Measurements from ENCODE around the gene EHBP1.
"Not testable (repeated sequence)": the region's sequence is repeated elsewhere in the genome, so short reads cannot be mapped to it uniquely, and the experiment has no call there.

The EHBP1 gene

GRCh38 chr2:62692225-62692624, 13.3 kb upstream of the EHBP1 start:
- Histone ChIP-seq H3K36me3 (ENCODE audit: control insufficient read depth, insufficient read depth, low read length) (no peaks in the 10 kb centered on the region), H3K4me3 (ENCODE audit: insufficient read depth, low read depth, low read length, poor library complexity, severe bottlenecking) (no peak overlapping the region)

GRCh38 chr2:62698653-62699052, 6.9 kb upstream of the EHBP1 start:
- Histone ChIP-seq H3K4me3 (ENCODE audit: insufficient read depth, low read depth, low read length, poor library complexity, severe bottlenecking) (no peak overlapping the region), H3K36me3 (ENCODE audit: control insufficient read depth, insufficient read depth, low read length) (no peaks in the 10 kb centered on the region), H3K27ac (ENCODE audit: insufficient read depth, low read length, poor library complexity, severe bottlenecking) (no peak overlapping the region), H3K4me1 (ENCODE audit: control insufficient read depth, insufficient read depth, low read length, poor library complexity, severe bottlenecking) (no peaks in the 10 kb centered on the region), H3K27me3 (replicated peaks; ENCODE audit: control insufficient read depth, insufficient read depth, low read length, poor library complexity, severe bottlenecking) (no peaks in the 10 kb centered on the region), H3K9me3 (ENCODE audit: control insufficient read depth, low read length) (no peaks in the 10 kb centered on the region)
- no peak for DNase-seq

More at GRCh38 chr2:62692225-62692624, 13.3 kb upstream of the EHBP1 start:
- H3K9me3 ChIP-seq (ENCODE audit: control insufficient read depth, low read length) = no peaks in the 10 kb centered on the region
- no peaks in the 10 kb centered on the region for H3K27me3 ChIP-seq (replicated peaks; ENCODE audit: control insufficient read depth, insufficient read depth, low read length, poor library complexity, severe bottlenecking)
- DNase-seq = no peak
- H3K4me1 ChIP-seq (ENCODE audit: control insufficient read depth, insufficient read depth, low read length, poor library complexity, severe bottlenecking) = no peaks in the 10 kb centered on the region
- H3K27ac ChIP-seq (ENCODE audit: insufficient read depth, low read length, poor library complexity, severe bottlenecking) = no peak overlapping the region

GRCh38 chr2:62704654-62705006, 883 bp upstream of the EHBP1 start:
- peak overlapping the region; percentile 92 for H3K4me3 ChIP-seq (ENCODE audit: insufficient read depth, low read depth, low read length, poor library complexity, severe bottlenecking)
- H3K4me1 ChIP-seq (ENCODE audit: control insufficient read depth, insufficient read depth, low read length, poor library complexity, severe bottlenecking) = peaks cover 9% of the 10 kb centered on the region
- peak overlapping the region; percentile 70 for H3K27ac ChIP-seq (ENCODE audit: insufficient read depth, low read length, poor library complexity, severe bottlenecking)
- no peaks in the 10 kb centered on the region for H3K27me3 ChIP-seq (replicated peaks; ENCODE audit: control insufficient read depth, insufficient read depth, low read length, poor library complexity, severe bottlenecking)
- H3K9me3 ChIP-seq (ENCODE audit: control insufficient read depth, low read length) = no peaks in the 10 kb centered on the region
- H3K36me3 ChIP-seq (ENCODE audit: control insufficient read depth, insufficient read depth, low read length) = no peaks in the 10 kb centered on the region
- DNase-seq = no peak

- Histone ChIP-seq H3K27me3 (replicated peaks; ENCODE audit: control insufficient read depth, insufficient read depth, low read length, poor library complexity, severe bottlenecking) (no peaks in the 10 kb centered on the region), H3K4me3 (ENCODE audit: insufficient read depth, low read depth, low read length, poor library complexity, severe bottlenecking) (peak overlapping the region; percentile 92), H3K36me3 (ENCODE audit: control insufficient read depth, insufficient read depth, low read length) (no peaks in the 10 kb centered on the region), H3K4me1 (ENCODE audit: control insufficient read depth, insufficient read depth, low read length, poor library complexity, severe bottlenecking) (peaks cover 9% of the 10 kb centered on the region), H3K27ac (ENCODE audit: insufficient read depth, low read length, poor library complexity, severe bottlenecking) (peak overlapping the region; percentile 27), H3K9me3 (ENCODE audit: control insufficient read depth, low read length) (no peaks in the 10 kb centered on the region)
- no peak for DNase-seq
Observed at GRCh38 chr2:62705859-62706720, 577 bp downstream of the EHBP1 start.

GRCh38 chr2:62706721-62707521, 1.4 kb downstream of the EHBP1 start:
- H3K27me3 ChIP-seq (replicated peaks; ENCODE audit: control insufficient read depth, insufficient read depth, low read length, poor library complexity, severe bottlenecking) = no peaks in the 10 kb centered on the region
- peak overlapping the region; percentile 92 for H3K4me3 ChIP-seq (ENCODE audit: insufficient read depth, low read depth, low read length, poor library complexity, severe bottlenecking)
- H3K36me3 ChIP-seq (ENCODE audit: control insufficient read depth, insufficient read depth, low read length) = no peaks in the 10 kb centered on the region
- H3K4me1 ChIP-seq (ENCODE audit: control insufficient read depth, insufficient read depth, low read length, poor library complexity, severe bottlenecking) = peaks cover 9% of the 10 kb centered on the region
- H3K9me3 ChIP-seq (ENCODE audit: control insufficient read depth, low read length) = no peaks in the 10 kb centered on the region
- DNase-seq = no peak
- H3K27ac ChIP-seq (ENCODE audit: insufficient read depth, low read length, poor library complexity, severe bottlenecking) = no peak overlapping the region

- Histone ChIP-seq H3K36me3 (ENCODE audit: control insufficient read depth, insufficient read depth, low read length) (no peaks in the 10 kb centered on the region), H3K9me3 (ENCODE audit: control insufficient read depth, low read length) (no peaks in the 10 kb centered on the region), H3K27me3 (replicated peaks; ENCODE audit: control insufficient read depth, insufficient read depth, low read length, poor library complexity, severe bottlenecking) (no peaks in the 10 kb centered on the region), H3K4me1 (ENCODE audit: control insufficient read depth, insufficient read depth, low read length, poor library complexity, severe bottlenecking) (peaks cover 9% of the 10 kb centered on the region), H3K27ac (ENCODE audit: insufficient read depth, low read length, poor library complexity, severe bottlenecking) (no peak overlapping the region), H3K4me3 (ENCODE audit: insufficient read depth, low read depth, low read length, poor library complexity, severe bottlenecking) (no peak overlapping the region)
- DNase-seq = no peak
Observed at GRCh38 chr2:62708751-62709150, 3.2 kb downstream of the EHBP1 start.

- H3K36me3 ChIP-seq (ENCODE audit: control insufficient read depth, insufficient read depth, low read length) = peaks cover 4% of the 10 kb centered on the region
Observed at GRCh38 chr2:62711832-62712494, 6.5 kb downstream of the EHBP1 start.

GRCh38 chr2:62713196-62713595, 7.7 kb downstream of the EHBP1 start:
- not testable (repeated sequence) for H3K9me3 ChIP-seq (ENCODE audit: control insufficient read depth, low read length); H3K4me1 ChIP-seq (ENCODE audit: control insufficient read depth, insufficient read depth, low read length, poor library complexity, severe bottlenecking); DNase-seq; H3K36me3 ChIP-seq (ENCODE audit: control insufficient read depth, insufficient read depth, low read length); H3K4me3 ChIP-seq (ENCODE audit: insufficient read depth, low read depth, low read length, poor library complexity, severe bottlenecking); H3K27ac ChIP-seq (ENCODE audit: insufficient read depth, low read length, poor library complexity, severe bottlenecking); H3K27me3 ChIP-seq (replicated peaks; ENCODE audit: control insufficient read depth, insufficient read depth, low read length, poor library complexity, severe bottlenecking)

More at GRCh38 chr2:62711832-62712494, 6.5 kb downstream of the EHBP1 start:
- no peak for DNase-seq
- no peak overlapping the region for H3K4me3 ChIP-seq (ENCODE audit: insufficient read depth, low read depth, low read length, poor library complexity, severe bottlenecking)
- H3K4me1 ChIP-seq (ENCODE audit: control insufficient read depth, insufficient read depth, low read length, poor library complexity, severe bottlenecking) = peaks cover 1% of the 10 kb centered on the region
- H3K27me3 ChIP-seq (replicated peaks; ENCODE audit: control insufficient read depth, insufficient read depth, low read length, poor library complexity, severe bottlenecking) = no peaks in the 10 kb centered on the region
- no peak overlapping the region for H3K27ac ChIP-seq (ENCODE audit: insufficient read depth, low read length, poor library complexity, severe bottlenecking)
- H3K9me3 ChIP-seq (ENCODE audit: control insufficient read depth, low read length) = no peaks in the 10 kb centered on the region

- Histone ChIP-seq H3K4me1 (ENCODE audit: control insufficient read depth, insufficient read depth, low read length, poor library complexity, severe bottlenecking) (no peaks in the 10 kb centered on the region), H3K27me3 (replicated peaks; ENCODE audit: control insufficient read depth, insufficient read depth, low read length, poor library complexity, severe bottlenecking) (no peaks in the 10 kb centered on the region), H3K27ac (ENCODE audit: insufficient read depth, low read length, poor library complexity, severe bottlenecking) (no peak overlapping the region), H3K4me3 (ENCODE audit: insufficient read depth, low read depth, low read length, poor library complexity, severe bottlenecking) (no peak overlapping the region), H3K9me3 (ENCODE audit: control insufficient read depth, low read length) (no peaks in the 10 kb centered on the region), H3K36me3 (ENCODE audit: control insufficient read depth, insufficient read depth, low read length) (peaks cover 4% of the 10 kb centered on the region)
- DNase-seq = no peak
Observed at GRCh38 chr2:62713837-62714236, 8.3 kb downstream of the EHBP1 start.

Measured in effector memory CD4-positive, alpha-beta T cell (primary cell).